ENCODE measurements around the gene SETBP1. TPM values are rescaled to one million over a fixed set of nuclear protein-coding genes. Genes with fewer than 3 reads are reported as not detected.

The SETBP1 gene
- total RNA-seq, 1 experiment from 2014 or later = 0.23 TPM

GRCh38 chr18:44637210-44638033 is 43.3 kb upstream of the SETBP1 start:
- Histone ChIP-seq H3K9me3 (ENCODE audit: control insufficient read depth, insufficient read depth, low read depth, low read length) (no peaks in the 10 kb centered on the region), H3K27ac (ENCODE audit: low read length) (no peak overlapping the region), H3K36me3 (ENCODE audit: control insufficient read depth, insufficient read depth, low read length) (no peaks in the 10 kb centered on the region), H3K4me1 (ENCODE audit: control insufficient read depth, insufficient read depth, low read length) (no peaks in the 10 kb centered on the region), H3K4me3 (ENCODE audit: low read depth in 2 of 2, low read length in 2 of 2) (no peak overlapping the region), H3K27me3 (ENCODE audit: control insufficient read depth, insufficient read depth, low read length) (no peaks in the 10 kb centered on the region)
- TF ChIP-seq POLR2AphosphoS5 (IDR thresholded peaks at IDR 0.05; ENCODE audit: low read depth, low read length) (no peak), TCF7L2 (IDR thresholded peaks at IDR 0.05; ENCODE audit: low read depth, low read length) (no peak), CTCF (IDR thresholded peaks at IDR 0.05) (no peak), SIN3A (IDR thresholded peaks at IDR 0.05; ENCODE audit: borderline replicate concordance, insufficient read depth, low read depth, low read length) (no peak), REST (IDR thresholded peaks at IDR 0.05; ENCODE audit: insufficient read depth in 1 of 2, low read depth in 2 of 2, low read length in 1 of 2) (no peak)
- POLR2A ChIA-PET = no interaction called here
- in situ Hi-C loops (cut with HindIII; ENCODE audit: low pct_unique_long_range_greater_than_20kb, low sequenced_read_pairs) = no loop called here
- DNase-seq (ENCODE audit: low read depth, low spot score) (no peak), ATAC-seq (no peak)
- BruUV-seq (replicated peaks) = no TSS peak
- CTCF ChIA-PET = no interaction called here
- intact Hi-C loops (cut with micrococcal nuclease; ENCODE audit: unreplicated experiment) = no loop called here

- DNase-seq (ENCODE audit: low read depth, low spot score) (no peak), ATAC-seq (no peak)
- H3K4me3 ChIP-seq (ENCODE audit: low read depth in 2 of 2, low read length in 2 of 2) = no peak overlapping the region
- in situ Hi-C loops (cut with HindIII; ENCODE audit: low pct_unique_long_range_greater_than_20kb, low sequenced_read_pairs) (no loop called here), intact Hi-C loops (cut with micrococcal nuclease; ENCODE audit: unreplicated experiment) (no loop called here)
- ChIA-PET POLR2A (no interaction called here), CTCF (no interaction called here)
- no peaks in the 10 kb centered on the region for H3K36me3 ChIP-seq (ENCODE audit: control insufficient read depth, insufficient read depth, low read length)
- TF ChIP-seq SIN3A (IDR thresholded peaks at IDR 0.05; ENCODE audit: borderline replicate concordance, insufficient read depth, low read depth, low read length) (no peak), CTCF (IDR thresholded peaks at IDR 0.05) (no peak), REST (IDR thresholded peaks at IDR 0.05; ENCODE audit: insufficient read depth in 1 of 2, low read depth in 2 of 2, low read length in 1 of 2) (no peak), POLR2AphosphoS5 (IDR thresholded peaks at IDR 0.05; ENCODE audit: low read depth, low read length) (no peak), TCF7L2 (IDR thresholded peaks at IDR 0.05; ENCODE audit: low read depth, low read length) (no peak)
- H3K27ac ChIP-seq (ENCODE audit: low read length) = no peak overlapping the region
- H3K9me3 ChIP-seq (ENCODE audit: control insufficient read depth, insufficient read depth, low read depth, low read length) = no peaks in the 10 kb centered on the region
- no TSS peak for BruUV-seq (replicated peaks)
- no peaks in the 10 kb centered on the region for H3K27me3 ChIP-seq (ENCODE audit: control insufficient read depth, insufficient read depth, low read length)
- H3K4me1 ChIP-seq (ENCODE audit: control insufficient read depth, insufficient read depth, low read length) = no peaks in the 10 kb centered on the region
These were observed 42.6 kb upstream of the SETBP1 start for GRCh38 chr18:44638034-44638540.
